Measurements from ENCODE around the gene UBR4.

DNA sequence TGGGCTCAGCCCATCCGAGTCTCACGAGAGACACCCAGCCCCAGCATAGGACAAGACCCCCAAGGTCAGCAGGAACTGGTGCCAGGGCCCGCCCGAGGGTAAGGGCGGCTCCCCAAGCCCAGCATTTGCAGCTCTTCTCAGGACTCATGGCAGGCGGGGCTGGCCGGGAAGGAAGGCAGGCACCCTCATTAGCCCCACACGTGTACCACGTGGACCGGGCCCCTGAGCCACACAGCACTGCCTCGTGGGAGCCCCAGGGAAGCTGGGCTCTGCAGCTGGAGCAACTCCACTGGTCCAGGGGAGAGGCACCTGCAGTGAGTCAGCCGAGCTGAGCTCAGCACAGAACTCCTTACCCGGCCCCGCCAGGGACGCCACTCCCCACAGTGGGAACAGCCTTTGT, 155.8 kb downstream of the UBR4 start:
- TF ChIP-seq, protein P1, sequence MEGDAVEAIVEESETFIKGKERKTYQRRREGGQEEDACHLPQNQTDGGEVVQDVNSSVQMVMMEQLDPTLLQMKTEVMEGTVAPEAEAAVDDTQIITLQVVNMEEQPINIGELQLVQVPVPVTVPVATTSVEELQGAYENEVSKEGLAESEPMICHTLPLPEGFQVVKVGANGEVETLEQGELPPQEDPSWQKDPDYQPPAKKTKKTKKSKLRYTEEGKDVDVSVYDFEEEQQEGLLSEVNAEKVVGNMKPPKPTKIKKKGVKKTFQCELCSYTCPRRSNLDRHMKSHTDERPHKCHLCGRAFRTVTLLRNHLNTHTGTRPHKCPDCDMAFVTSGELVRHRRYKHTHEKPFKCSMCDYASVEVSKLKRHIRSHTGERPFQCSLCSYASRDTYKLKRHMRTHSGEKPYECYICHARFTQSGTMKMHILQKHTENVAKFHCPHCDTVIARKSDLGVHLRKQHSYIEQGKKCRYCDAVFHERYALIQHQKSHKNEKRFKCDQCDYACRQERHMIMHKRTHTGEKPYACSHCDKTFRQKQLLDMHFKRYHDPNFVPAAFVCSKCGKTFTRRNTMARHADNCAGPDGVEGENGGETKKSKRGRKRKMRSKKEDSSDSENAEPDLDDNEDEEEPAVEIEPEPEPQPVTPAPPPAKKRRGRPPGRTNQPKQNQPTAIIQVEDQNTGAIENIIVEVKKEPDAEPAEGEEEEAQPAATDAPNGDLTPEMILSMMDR (IDR thresholded peaks at IDR 0.05) = no peak
- no peak for TF ChIP-seq POLR2AphosphoS5 (IDR thresholded peaks at IDR 0.05)

Measured in sigmoid colon (tissue), 4 donors.